Urinary bladder (tissue), 4 donors: ENCODE measurements around the gene MLLT3. TPM values are rescaled to one million over a fixed set of nuclear protein-coding genes. Genes with fewer than 3 reads are reported as not detected.

Experiments used
- DNase-seq: peaks from one replicate; pipeline ENCODE4 v3.0.0-alpha.2; 2015; ENCODE audit errors: extremely low spot score
- H3K27ac ChIP-seq: one replicate; pipeline ENCODE4 v1.5.1; 2013; ENCODE audit warnings: low read depth, mild to moderate bottlenecking, moderate library complexity
- H3K36me3 ChIP-seq: one replicate; pipeline ENCODE4 v1.6.1; 2013; ENCODE audit warnings: mild to moderate bottlenecking, moderate library complexity; ENCODE audit not compliant: insufficient read depth
- H3K4me1 ChIP-seq: one replicate; pipeline ENCODE4 v1.6.1; 2013; ENCODE audit warnings: mild to moderate bottlenecking, moderate library complexity; ENCODE audit not compliant: insufficient read depth
- H3K4me3 ChIP-seq: one replicate; pipeline ENCODE4 v1.5.1; 2013; ENCODE audit warnings: low read depth, low read length
- WGBS: extraction: QIAGEN DNeasy Blood & Tissue Kit; methylation state at CpG from one replicate; pipeline ENCODE4 v1.1.7; 2013; 5-methylcytosine and 5-hydroxymethylcytosine counted together
- polyA plus RNA-seq: library from polyadenylated mRNA; stranded (reverse); fragments of 200-250 nt; gene quantifications from one replicate; pipeline ENCODE4 v1.2.3, GENCODE V29; 2013
- total RNA-seq: library from RNA; depleted of rRNA; stranded (reverse); fragments of >200 nt; gene quantifications from one replicate; pipeline ENCODE4 v1.2.3, GENCODE V29; 2014
- donor health status: healthy with polysubstance abuse.
- donor health status: healthy.

MLLT3 gene
- total and polyA plus RNA-seq, 2 donors, result 14.5 to 39.4 TPM

- Histone ChIP-seq H3K4me1 (no peaks in the 10 kb centered on the region), H3K4me3 (no peak overlapping the region), H3K36me3 (no peaks in the 10 kb centered on the region), H3K27ac (no peak overlapping the region)
- DNase-seq, result no peak
- 58% methylated on average over 3 of the region's 3 CpGs for WGBS
Measured at GRCh38 chr9:20643660-20644059, 21.4 kb upstream of the MLLT3 start.

- H3K4me3 ChIP-seq, result no peak overlapping the region
- no peaks in the 10 kb centered on the region for H3K4me1 ChIP-seq
- no peak overlapping the region for H3K27ac ChIP-seq
- no peak for DNase-seq
- WGBS, result 66% methylated on average over 1 of the region's 1 CpG
- H3K36me3 ChIP-seq, result no peaks in the 10 kb centered on the region
Measured at GRCh38 chr9:20642045-20642444, 19.7 kb upstream of the MLLT3 start.

- Histone ChIP-seq H3K4me3 (no peak overlapping the region), H3K27ac (no peak overlapping the region), H3K4me1 (no peaks in the 10 kb centered on the region), H3K36me3 (no peaks in the 10 kb centered on the region)
- DNase-seq, result no peak
- 77% methylated on average over 7 of the region's 7 CpGs for WGBS
Measured at GRCh38 chr9:20640331-20641187, 18.3 kb upstream of the MLLT3 start.

GRCh38 chr9:20636888-20637440, 14.7 kb upstream of the MLLT3 start:
- H3K36me3 ChIP-seq, result no peaks in the 10 kb centered on the region
- WGBS, result 57% methylated on average over 3 of the region's 3 CpGs
- no peak for DNase-seq
- no peak overlapping the region for H3K27ac ChIP-seq
- H3K4me1 ChIP-seq, result no peaks in the 10 kb centered on the region
- no peak overlapping the region for H3K4me3 ChIP-seq

GRCh38 chr9:20634895-20635294, 12.6 kb upstream of the MLLT3 start:
- DNase-seq, result no peak
- 78% methylated on average over 4 of the region's 4 CpGs for WGBS

GRCh38 chr9:20632705-20633104, 10.4 kb upstream of the MLLT3 start:
- WGBS, result 68% methylated on average over 2 of the region's 2 CpGs
- no peak for DNase-seq
- H3K36me3 ChIP-seq, result no peaks in the 10 kb centered on the region
- H3K27ac ChIP-seq, result no peak overlapping the region
- H3K4me3 ChIP-seq, result no peak overlapping the region
- H3K4me1 ChIP-seq, result no peaks in the 10 kb centered on the region

More at GRCh38 chr9:20634895-20635294, 12.6 kb upstream of the MLLT3 start:
- Histone ChIP-seq H3K4me1 (no peaks in the 10 kb centered on the region), H3K4me3 (no peak overlapping the region), H3K36me3 (no peaks in the 10 kb centered on the region), H3K27ac (no peak overlapping the region)

- Histone ChIP-seq H3K27ac (no peak overlapping the region), H3K36me3 (no peaks in the 10 kb centered on the region), H3K4me1 (no peaks in the 10 kb centered on the region), H3K4me3 (no peak overlapping the region)
- WGBS, result 76% methylated on average over 4 of the region's 4 CpGs
- no peak for DNase-seq
Measured at GRCh38 chr9:20630241-20630943, 8.1 kb upstream of the MLLT3 start.

- H3K4me1 ChIP-seq, result no peaks in the 10 kb centered on the region
- DNase-seq, result no peak
- WGBS, result 76% methylated on average over 2 of the region's 2 CpGs
- H3K36me3 ChIP-seq, result no peaks in the 10 kb centered on the region
- no peak overlapping the region for H3K27ac ChIP-seq
- H3K4me3 ChIP-seq, result no peak overlapping the region
Measured at GRCh38 chr9:20625003-20625349, 2.7 kb upstream of the MLLT3 start.

GRCh38 chr9:20624201-20625002, 2.1 kb upstream of the MLLT3 start:
- peak overlapping the region; percentile 30 for H3K4me3 ChIP-seq
- no peaks in the 10 kb centered on the region for H3K36me3 ChIP-seq
- DNase-seq, result no peak
- no peaks in the 10 kb centered on the region for H3K4me1 ChIP-seq
- no peak overlapping the region for H3K27ac ChIP-seq
- WGBS, result 18% methylated on average over 21 of the region's 21 CpGs

GRCh38 chr9:20623748-20624124, 1.4 kb upstream of the MLLT3 start:
- H3K4me3 ChIP-seq, result peak overlapping the region; percentile 82
- no peak overlapping the region for H3K27ac ChIP-seq
- no peaks in the 10 kb centered on the region for H3K36me3 ChIP-seq
- WGBS, result 20% methylated on average over 7 of the region's 7 CpGs
- H3K4me1 ChIP-seq, result no peaks in the 10 kb centered on the region
- DNase-seq, result no peak

- Histone ChIP-seq H3K4me1 (no peaks in the 10 kb centered on the region), H3K27ac (no peak overlapping the region), H3K4me3 (peak overlapping the region; percentile 82), H3K36me3 (no peaks in the 10 kb centered on the region)
- DNase-seq, result no peak
- under 1% methylated on average over 40 of the region's 40 CpGs for WGBS
Measured at GRCh38 chr9:20623021-20623747, 885 bp upstream of the MLLT3 start.

GRCh38 chr9:20621471-20622329, 599 bp downstream of the MLLT3 start:
- H3K4me3 ChIP-seq, result peak overlapping the region; percentile 82
- peak; percentile 77 for DNase-seq
- H3K4me1 ChIP-seq, result no peaks in the 10 kb centered on the region
- peak overlapping the region; percentile 55 for H3K27ac ChIP-seq
- no peaks in the 10 kb centered on the region for H3K36me3 ChIP-seq
- under 1% methylated on average over 81 of the region's 82 CpGs for WGBS
